ENCODE measurements around the gene AOX1.
"Not testable (repeated sequence)": the region's sequence is repeated elsewhere in the genome, so short reads cannot be mapped to it uniquely, and the experiment has no call there.

AOX1 gene

GRCh38 chr2:200670313-200670712 is 84.5 kb downstream of the AOX1 start:
- DNase-seq = no peak

GRCh38 chr2:200670751-200671150 is 84.9 kb downstream of the AOX1 start:
- no peak for DNase-seq

GRCh38 chr2:200673191-200673590 is 87.4 kb downstream of the AOX1 start:
- DNase-seq = no peak

GRCh38 chr2:200674837-200675236 is 89.0 kb downstream of the AOX1 start:
- no peak for DNase-seq

GRCh38 chr2:200677171-200677570 is 91.4 kb downstream of the AOX1 start:
- DNase-seq = no peak

GRCh38 chr2:200677721-200678532 is 92.1 kb downstream of the AOX1 start:
- DNase-seq = no peak

GRCh38 chr2:200679127-200679526 is 93.3 kb downstream of the AOX1 start:
- no peak for DNase-seq

GRCh38 chr2:200679535-200679934 is 93.7 kb downstream of the AOX1 start:
- DNase-seq = no peak

GRCh38 chr2:200681697-200682096 is 95.9 kb downstream of the AOX1 start:
- no peak for DNase-seq

GRCh38 chr2:200682407-200682806 is 96.6 kb downstream of the AOX1 start:
- DNase-seq = not testable (repeated sequence)

GRCh38 chr2:200687922-200688920 is 102.4 kb downstream of the AOX1 start:
- no peak for DNase-seq

GRCh38 chr2:200689115-200689514 is 103.3 kb downstream of the AOX1 start:
- no peak for DNase-seq

- DNase-seq = no peak
Observed at GRCh38 chr2:200693836-200694470, 108.1 kb downstream of the AOX1 start.

- DNase-seq = no peak
Observed at GRCh38 chr2:200695191-200695590, 109.4 kb downstream of the AOX1 start.

GRCh38 chr2:200695601-200696000 is 109.8 kb downstream of the AOX1 start:
- DNase-seq = no peak

- no peak for DNase-seq
Observed at GRCh38 chr2:200698217-200698616, 112.4 kb downstream of the AOX1 start.

- DNase-seq = no peak
Observed at GRCh38 chr2:200699310-200699709, 113.5 kb downstream of the AOX1 start.

GRCh38 chr2:200700856-200701255 is 115.0 kb downstream of the AOX1 start:
- DNase-seq = no peak

GRCh38 chr2:200702044-200702443 is 116.2 kb downstream of the AOX1 start:
- DNase-seq = no peak

- no peak for DNase-seq
Observed at GRCh38 chr2:200702646-200703118, 116.9 kb downstream of the AOX1 start.

GRCh38 chr2:200703127-200703925 is 117.5 kb downstream of the AOX1 start:
- DNase-seq = peak; percentile 62

Data from NCI-H774 (cell line).